SK-N-MC (cell line): ENCODE measurements around the gene MRGPRF.
A peak's percentile ranks its signal among the peaks of the same experiment; 100 is the strongest.

ENCODE experiments used
- DNase-seq: peaks from one replicate; pipeline ENCODE4 v3.0.0-alpha.2; 2011; ENCODE audit warnings: low read depth, low spot score
- H3K27ac ChIP-seq: fragments of 200-600 bp; sonication (generic); 2 replicates; pipeline ENCODE4 v1.5.1; 2016; ENCODE audit warnings: mixed run types
- H3K36me3 ChIP-seq: fragments of 200-600 bp; sonication (generic); 2 replicates; pipeline ENCODE4 v1.6.1; 2017; ENCODE audit warnings: antibody characterized with exemption, low read length, mixed read lengths; ENCODE audit not compliant: insufficient read depth
- H3K4me3 ChIP-seq: fragments of 200-600 bp; sonication (generic); 2 replicates; pipeline ENCODE4 v1.5.1; 2016
- H3K9ac ChIP-seq: fragments of 200-600 bp; sonication (generic); 2 replicates; pipeline ENCODE4 v1.8.0; 2017; ENCODE audit warnings: mixed run types, mixed read lengths; ENCODE audit not compliant: insufficient read length
- H3K9me3 ChIP-seq: fragments of 200-600 bp; sonication (generic); 2 replicates; pipeline ENCODE4 v1.6.1; 2017; ENCODE audit warnings: low read depth, mild to moderate bottlenecking, antibody characterized with exemption, low read length, moderate library complexity, mixed read lengths
- EZH2 ChIP-seq: fragments of 200-600 bp; sonication (generic); IDR thresholded peaks from one replicate; pipeline ENCODE4 v1.6.1; 2017; ENCODE audit warnings: antibody characterized with exemption
- FOXP2 ChIP-seq: optimal IDR thresholded peaks from 2 replicates; pipeline ENCODE3; 2011; ENCODE audit warnings: mild to moderate bottlenecking, moderate library complexity; ENCODE audit not compliant: insufficient read depth; ENCODE audit errors: extremely low read length, control extremely low read depth
- POLR2AphosphoS5 ChIP-seq: IDR thresholded peaks from 2 replicates; pipeline ENCODE4 v1.6.1; 2012; ENCODE audit warnings: mild to moderate bottlenecking, low read depth, low read length, borderline replicate concordance

MRGPRF gene

DNA sequence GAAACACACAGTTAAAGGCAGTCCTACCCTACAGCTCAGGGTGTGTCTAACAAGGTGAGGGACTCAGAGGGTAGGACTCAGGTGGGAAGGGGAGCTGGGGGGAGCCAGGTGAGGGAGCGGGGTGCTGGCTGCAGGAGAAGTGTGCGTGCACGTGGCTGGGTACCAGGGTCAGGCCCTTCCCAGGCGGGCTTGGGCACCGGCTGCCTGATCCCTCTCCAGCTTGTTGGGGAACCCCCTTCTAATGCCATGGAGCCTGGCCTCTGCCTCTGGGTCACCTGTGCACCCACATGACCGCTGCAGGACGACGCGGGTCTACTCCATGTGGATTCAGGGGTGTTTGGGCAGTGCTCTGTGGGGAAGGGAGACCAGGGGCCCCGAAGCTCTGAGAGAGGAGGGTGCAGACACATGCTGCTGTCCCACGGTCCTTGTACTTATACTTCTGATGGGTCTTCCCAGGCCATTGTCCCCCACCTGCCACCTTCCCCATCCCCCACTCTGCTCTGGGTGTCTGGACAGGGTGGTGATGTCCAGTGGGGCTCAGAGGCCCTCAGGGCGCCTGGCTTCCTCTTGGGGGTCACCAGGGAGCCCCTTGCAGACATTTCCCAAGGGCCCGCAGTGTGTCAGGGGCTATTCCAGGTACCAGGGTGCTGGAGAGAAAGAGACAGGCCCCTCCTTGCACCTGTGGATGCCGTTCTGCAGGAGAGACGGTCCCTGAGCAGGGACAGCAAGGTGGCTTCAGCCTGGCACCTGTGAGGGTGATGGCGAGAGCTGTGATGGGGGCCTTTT is 21.9 kb downstream of the MRGPRF start:
- Histone ChIP-seq H3K9me3 (peaks cover 4% of the 10 kb centered on the region; the same call in 1 of the 2 replicates), H3K27ac (no peak overlapping the region), H3K4me3 (no peak overlapping the region), H3K36me3 (no peaks in the 10 kb centered on the region), H3K9ac (no peak overlapping the region)
- DNase-seq, result no peak
- no peak for TF ChIP-seq EZH2
- TF ChIP-seq POLR2AphosphoS5, result no peak
- no peak for TF ChIP-seq FOXP2

DNA sequence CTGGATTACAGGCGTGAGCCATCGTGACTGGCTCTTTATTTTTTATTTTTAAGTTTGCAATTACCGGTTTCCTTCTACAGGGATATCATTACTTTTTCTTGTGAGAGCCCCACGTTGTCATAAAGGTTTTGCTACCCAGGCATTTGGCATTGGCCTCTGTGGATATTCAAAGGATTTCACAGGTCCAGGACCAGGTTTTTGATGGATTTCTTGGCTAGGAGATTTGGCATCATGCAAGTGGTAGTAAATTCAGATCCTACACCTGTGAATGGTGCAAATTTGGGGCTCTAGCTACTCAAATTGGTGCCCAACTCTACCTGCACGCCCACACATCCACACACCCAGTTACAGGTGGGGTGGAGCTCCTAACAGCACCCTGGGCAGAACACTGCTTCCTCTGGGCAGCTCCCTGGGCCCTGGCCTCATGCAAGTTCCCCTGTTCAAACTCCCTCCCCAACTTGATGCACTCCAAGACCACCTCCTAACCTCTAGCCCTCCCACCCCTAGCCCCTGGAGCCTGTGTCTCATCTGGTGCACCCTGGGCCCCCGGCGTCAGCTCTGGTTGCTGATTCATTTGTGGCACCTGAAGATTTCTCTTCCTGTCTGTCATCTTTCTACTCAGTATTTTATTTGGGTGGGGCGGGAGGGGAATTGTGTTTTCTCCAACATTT is 23.0 kb downstream of the MRGPRF start:
- TF ChIP-seq FOXP2 (no peak), EZH2 (no peak), POLR2AphosphoS5 (no peak)
- Histone ChIP-seq H3K9me3 (peaks cover 4% of the 10 kb centered on the region; the same call in 1 of the 2 replicates), H3K36me3 (no peaks in the 10 kb centered on the region), H3K27ac (no peak overlapping the region), H3K9ac (no peak overlapping the region), H3K4me3 (no peak overlapping the region)
- DNase-seq, result no peak

DNA sequence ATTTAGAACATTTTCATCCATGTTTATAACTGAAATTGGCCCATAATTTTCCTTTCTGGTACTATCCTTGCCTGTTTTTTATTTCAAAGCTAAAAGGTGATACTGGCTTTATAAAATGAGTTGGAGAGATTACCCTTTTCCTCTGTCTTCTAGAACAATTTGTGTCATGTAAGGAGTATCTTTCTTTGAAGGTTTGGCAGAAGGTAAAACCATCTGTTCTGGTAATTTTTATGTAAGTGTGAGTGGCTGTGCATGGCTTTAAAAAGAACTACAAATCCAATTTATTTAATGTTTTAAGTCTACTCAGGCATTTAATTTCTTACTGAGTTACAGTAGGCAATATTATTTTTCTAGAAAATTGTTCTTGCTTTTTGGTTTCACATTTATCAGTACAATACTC is 24.6 kb downstream of the MRGPRF start:
- peak overlapping the region; percentile 2; the same call in 1 of the 2 replicates for H3K27ac ChIP-seq
- H3K36me3 ChIP-seq, result no peaks in the 10 kb centered on the region
- peaks cover 4% of the 10 kb centered on the region; the same call in 1 of the 2 replicates for H3K9me3 ChIP-seq
- H3K4me3 ChIP-seq, result no peak overlapping the region
- DNase-seq, result no peak
- TF ChIP-seq POLR2AphosphoS5 (no peak), FOXP2 (no peak), EZH2 (no peak)
- H3K9ac ChIP-seq, result no peak overlapping the region

DNA sequence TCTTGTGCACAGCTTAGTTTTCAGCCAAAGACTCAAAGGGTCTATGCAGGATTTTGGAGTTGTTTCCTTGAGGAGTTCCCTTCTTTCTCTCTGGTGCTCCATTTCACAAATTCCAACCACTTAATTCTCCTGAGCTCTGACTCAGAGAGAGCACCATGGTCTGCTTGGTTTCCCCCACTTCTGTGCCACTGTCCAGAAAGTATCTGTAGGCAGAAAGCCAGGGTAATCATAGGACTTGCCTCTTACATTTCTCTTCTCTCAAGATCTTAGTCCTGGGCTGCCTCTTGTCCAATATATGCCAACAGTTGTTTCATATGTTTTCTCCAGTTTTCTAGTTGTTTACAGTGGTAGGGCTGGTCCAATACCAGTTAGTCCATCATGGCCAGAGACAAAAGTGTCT is 25.8 kb downstream of the MRGPRF start:
- TF ChIP-seq POLR2AphosphoS5 (no peak), FOXP2 (no peak), EZH2 (no peak)
- Histone ChIP-seq H3K4me3 (no peak overlapping the region), H3K9me3 (peaks cover 7% of the 10 kb centered on the region; the same call in 1 of the 2 replicates), H3K36me3 (no peaks in the 10 kb centered on the region), H3K9ac (no peak overlapping the region), H3K27ac (no peak overlapping the region)
- no peak for DNase-seq

DNA sequence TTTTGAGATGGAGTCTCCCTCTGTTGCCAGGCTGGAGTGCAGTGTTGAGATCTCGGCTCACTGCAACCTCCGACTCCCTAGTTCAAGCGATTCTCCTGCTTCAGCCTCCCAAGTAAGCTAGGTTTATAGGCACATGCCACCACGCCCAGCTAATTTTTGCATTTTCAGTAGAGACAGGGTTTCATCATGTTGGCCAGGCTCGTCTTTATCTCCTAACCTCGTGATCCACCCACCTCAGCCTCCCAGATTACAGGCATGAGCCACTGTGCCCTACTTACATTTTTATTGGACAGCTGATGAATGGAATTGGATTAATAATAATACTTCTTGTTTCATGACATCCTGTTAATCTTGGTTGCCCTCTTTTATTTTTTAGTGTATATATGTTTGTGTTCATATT is 29.2 kb downstream of the MRGPRF start:
- Histone ChIP-seq H3K9me3 (peaks cover 9% of the 10 kb centered on the region; the same call in 1 of the 2 replicates), H3K9ac (no peak overlapping the region), H3K27ac (no peak overlapping the region), H3K4me3 (no peak overlapping the region), H3K36me3 (no peaks in the 10 kb centered on the region)
- no peak for TF ChIP-seq EZH2
- TF ChIP-seq POLR2AphosphoS5, result no peak
- TF ChIP-seq FOXP2, result no peak
- no peak for DNase-seq

DNA sequence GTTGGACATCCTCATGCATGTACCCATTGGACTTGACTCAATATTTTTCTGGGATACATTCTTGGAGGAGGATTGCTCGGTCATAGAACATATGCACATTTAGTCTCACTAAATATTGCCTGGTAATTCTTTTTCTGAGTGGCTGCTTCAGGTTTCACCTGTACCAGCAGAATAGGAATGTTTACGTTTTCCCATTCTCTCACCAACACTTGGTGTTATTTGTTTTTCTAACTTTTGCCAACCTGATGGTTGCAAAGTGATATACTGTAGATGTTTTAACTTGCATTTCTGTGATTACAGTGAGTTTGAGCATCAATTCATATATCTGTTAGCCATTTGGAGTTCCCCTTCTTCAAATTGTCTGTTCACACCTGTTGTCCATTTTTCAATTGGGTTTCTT is 30.9 kb downstream of the MRGPRF start:
- no peak overlapping the region for H3K27ac ChIP-seq
- H3K9me3 ChIP-seq, result peaks cover 5% of the 10 kb centered on the region; the same call in 1 of the 2 replicates
- no peak for DNase-seq
- no peaks in the 10 kb centered on the region for H3K36me3 ChIP-seq
- TF ChIP-seq FOXP2 (no peak), EZH2 (no peak), POLR2AphosphoS5 (no peak)
- no peak overlapping the region for H3K4me3 ChIP-seq
- no peak overlapping the region for H3K9ac ChIP-seq

DNA sequence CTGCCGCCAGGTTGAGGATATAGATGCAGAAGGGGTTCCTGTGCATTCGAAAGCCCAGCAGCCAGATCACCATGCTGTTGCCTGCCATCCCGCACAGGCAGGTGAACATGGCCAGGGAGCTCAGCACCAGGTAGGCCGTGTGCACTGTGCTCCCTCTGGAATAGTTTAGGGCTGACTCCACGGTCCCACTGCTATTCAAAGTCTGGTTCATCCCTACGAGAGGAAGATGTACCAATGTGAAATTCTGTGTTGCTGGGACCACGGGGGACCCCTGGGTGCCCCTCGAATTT is 32.3 kb downstream of the MRGPRF start, which contains the start of gene MRGPRD:
Gene MRGPRD (minus strand): TSS at position 211 of the 290 bp plus-strand sequence. CDS start 0 bp downstream, at position 211.
- no peak within 1 kb of the TSS for H3K4me3 ChIP-seq
- H3K36me3 ChIP-seq, result no peaks in the 10 kb centered on the region
- no peak within 1 kb of the TSS for H3K9ac ChIP-seq
- H3K27ac ChIP-seq, result no peak within 1 kb of the TSS
- H3K9me3 ChIP-seq, result peaks cover 5% of the 10 kb centered on the region; the same call in 1 of the 2 replicates
- DNase-seq, result no peak
- TF ChIP-seq FOXP2, result no peak
- no peak for TF ChIP-seq EZH2
- TF ChIP-seq POLR2AphosphoS5, result no peak

DNA sequence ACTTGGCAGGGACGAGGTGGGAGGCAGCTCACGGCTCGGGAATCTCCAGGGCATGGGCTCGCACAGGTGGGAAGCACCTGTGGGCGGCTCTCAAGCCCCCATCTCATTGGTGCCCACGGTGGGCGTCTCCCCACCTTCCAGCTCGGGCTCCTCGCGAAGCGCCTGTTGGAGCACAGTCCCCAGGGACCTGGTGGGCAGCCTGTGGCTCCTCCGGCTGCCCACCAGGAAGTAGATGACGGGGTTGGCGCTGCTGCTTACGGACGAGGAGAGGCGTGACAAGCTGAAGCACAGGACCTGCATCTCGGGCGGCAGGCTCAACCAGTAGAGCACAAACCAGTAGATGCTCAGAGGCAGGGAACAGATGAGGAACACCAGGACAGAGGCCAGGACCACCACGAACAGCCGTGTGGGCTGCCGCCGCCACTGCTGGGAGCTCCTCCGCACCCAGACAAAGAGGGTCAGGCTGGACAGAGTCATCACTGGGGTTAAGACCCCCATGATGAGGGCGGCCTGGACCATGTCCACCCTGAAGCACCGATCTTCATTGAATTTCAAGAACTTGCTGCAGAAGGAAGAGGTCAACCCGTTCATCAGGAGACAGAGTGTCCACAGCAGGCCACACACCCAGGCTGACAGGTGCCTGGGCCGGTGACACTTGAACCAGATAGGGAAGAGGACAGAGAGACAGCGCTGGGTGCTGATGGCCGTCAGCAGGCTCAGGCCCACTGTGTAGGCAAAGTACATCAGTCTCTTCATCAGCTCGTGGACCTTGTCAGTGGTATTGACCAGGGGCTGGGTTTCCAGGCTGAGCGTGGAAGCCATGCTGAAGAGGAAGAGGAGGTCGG is 32.9 kb downstream of the MRGPRF start:
- Histone ChIP-seq H3K9ac (no peak overlapping the region), H3K4me3 (no peak overlapping the region), H3K27ac (no peak overlapping the region), H3K9me3 (peaks cover 5% of the 10 kb centered on the region; the same call in 1 of the 2 replicates), H3K36me3 (no peaks in the 10 kb centered on the region)
- DNase-seq, result no peak
- no peak for TF ChIP-seq EZH2
